GM04504 (cell line): ENCODE data around the gene THSD4.

Experiments used
- DNase-seq: peaks from one replicate; pipeline ENCODE4 v3.0.0-alpha.2; 2012; ENCODE audit warnings: low read depth

Gene THSD4

DNA sequence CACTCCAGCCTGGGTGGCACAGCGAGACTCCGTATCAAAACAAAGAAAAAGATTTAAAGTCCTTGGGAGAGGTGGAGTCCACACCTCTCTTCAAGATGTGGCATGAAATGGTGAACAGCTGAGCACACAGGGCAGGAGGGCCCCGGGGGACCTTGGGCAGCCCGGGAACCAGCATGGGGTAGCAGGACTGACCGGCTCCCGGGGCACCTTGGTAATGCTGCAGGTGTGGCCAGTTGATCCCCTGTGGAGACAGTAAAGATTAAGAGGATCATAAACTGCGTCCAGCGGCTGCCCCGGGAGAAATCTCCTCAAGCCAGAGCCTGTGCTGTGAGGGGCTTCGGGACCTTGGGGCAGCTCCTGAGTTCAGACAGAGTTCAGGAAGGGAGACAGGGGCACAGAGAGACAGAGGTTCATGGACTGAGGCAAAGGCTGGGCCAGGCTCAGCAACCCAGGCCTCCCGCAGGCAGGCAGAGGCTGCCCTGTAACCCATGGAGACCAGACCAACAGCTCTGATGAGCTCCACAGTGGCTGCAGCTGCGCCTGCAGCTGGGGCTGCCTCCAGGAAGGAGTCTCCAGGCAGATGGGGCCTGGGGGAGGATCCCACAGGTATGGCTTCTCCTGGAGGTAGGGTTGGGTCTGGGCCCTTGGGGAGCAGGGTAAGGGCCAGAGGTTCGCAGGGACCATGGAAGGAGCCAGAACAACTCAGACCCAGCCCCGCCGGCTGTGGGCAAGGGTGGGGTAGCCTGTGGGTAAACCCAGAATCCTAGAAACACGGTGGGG lies 695.2 kb downstream of the THSD4 start, which contains the start of gene NR2E3:
Gene NR2E3 (plus strand): TSS at position 299 of the 780 bp plus-strand sequence. CDS start 190 bp downstream, at position 489.
- no peak for DNase-seq

DNA sequence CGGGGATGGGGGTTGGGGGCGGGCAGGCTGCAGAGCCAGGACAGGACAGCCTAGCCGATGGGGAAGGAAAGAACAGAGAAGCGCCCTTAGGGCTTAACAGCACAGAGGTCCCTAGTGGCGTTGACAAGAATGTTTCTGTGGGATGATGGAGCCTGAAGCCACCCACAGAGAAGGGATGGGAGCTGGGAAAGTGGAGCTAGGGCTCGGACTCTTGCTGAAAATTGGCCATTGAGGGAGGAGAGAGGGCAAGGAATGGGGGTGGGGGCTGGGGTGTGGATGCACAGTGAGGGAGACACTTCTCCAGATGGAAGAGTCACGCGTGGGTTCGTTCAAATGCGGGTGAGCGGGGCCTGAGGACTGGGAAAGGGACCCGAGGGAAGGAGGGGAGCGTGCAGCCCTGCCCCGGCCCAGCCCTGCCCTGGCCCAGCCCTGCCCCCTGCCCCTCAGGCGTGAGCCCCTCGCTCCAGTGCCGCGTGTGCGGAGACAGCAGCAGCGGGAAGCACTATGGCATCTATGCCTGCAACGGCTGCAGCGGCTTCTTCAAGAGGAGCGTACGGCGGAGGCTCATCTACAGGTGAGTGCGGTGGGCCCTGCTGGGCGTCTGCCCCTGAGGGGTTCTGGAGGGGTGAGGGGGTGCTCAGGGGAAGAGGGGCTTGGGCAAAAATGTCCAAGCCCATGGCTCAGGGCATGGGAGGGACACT lies 695.9 kb downstream of the THSD4 start:
- DNase-seq, result no peak

DNA sequence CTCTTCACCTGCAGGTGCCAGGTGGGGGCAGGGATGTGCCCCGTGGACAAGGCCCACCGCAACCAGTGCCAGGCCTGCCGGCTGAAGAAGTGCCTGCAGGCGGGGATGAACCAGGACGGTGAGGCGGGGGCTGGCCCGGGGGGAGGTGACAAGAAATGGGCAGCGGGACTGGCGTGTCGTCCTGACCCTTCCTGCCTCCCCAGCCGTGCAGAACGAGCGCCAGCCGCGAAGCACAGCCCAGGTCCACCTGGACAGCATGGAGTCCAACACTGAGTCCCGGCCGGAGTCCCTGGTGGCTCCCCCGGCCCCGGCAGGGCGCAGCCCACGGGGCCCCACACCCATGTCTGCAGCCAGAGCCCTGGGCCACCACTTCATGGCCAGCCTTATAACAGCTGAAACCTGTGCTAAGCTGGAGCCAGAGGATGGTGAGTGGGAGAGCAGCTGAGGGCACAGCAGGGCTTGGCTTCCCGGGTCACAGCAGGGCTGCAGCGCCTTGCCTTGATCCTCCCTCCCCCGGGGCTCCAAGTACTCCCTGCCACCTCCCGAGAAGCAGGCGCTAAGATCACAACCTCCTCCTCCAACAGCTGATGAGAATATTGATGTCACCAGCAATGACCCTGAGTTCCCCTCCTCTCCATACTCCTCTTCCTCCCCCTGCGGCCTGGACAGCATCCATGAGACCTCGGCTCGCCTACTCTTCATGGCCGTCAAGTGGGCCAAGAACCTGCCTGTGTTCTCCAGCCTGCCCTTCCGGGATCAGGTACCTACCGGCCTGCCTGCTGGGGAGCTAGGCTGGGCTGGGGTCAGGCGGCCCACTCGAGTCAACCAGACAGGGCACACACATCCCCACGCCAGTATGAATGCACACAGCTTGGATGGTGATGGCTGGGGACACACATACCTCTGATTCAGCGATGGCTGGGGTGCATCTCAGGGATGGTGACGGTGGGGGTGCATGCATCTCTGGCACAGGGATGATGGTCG lies 696.8 kb downstream of the THSD4 start:
- no peak for DNase-seq

DNA sequence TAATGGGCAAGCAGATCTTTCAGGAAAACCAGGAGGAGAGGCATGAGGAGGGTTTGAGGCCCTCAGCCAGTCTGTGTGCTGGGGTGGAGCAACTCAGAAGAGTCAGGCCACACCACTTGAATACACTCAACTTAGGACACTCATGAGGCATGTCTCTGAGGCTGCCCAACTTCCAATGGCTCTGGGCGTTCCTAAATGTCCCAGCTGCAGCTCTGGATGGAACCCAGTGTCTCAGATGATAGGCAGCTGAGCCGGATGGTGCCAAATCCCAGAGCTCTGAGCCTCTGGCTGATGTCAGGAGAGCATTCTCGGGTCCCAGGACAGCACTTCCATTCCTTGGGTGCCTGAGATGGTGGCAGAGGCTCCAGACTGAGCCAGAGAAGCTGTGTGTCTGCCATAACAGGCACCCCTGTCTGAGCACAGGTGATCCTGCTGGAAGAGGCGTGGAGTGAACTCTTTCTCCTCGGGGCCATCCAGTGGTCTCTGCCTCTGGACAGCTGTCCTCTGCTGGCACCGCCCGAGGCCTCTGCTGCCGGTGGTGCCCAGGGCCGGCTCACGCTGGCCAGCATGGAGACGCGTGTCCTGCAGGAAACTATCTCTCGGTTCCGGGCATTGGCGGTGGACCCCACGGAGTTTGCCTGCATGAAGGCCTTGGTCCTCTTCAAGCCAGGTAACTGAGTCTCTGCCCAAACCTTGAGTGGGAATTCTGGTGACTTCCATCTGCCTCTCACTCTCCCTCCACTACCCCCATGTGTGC lies 697.9 kb downstream of the THSD4 start:
- peak; percentile 13 for DNase-seq

DNA sequence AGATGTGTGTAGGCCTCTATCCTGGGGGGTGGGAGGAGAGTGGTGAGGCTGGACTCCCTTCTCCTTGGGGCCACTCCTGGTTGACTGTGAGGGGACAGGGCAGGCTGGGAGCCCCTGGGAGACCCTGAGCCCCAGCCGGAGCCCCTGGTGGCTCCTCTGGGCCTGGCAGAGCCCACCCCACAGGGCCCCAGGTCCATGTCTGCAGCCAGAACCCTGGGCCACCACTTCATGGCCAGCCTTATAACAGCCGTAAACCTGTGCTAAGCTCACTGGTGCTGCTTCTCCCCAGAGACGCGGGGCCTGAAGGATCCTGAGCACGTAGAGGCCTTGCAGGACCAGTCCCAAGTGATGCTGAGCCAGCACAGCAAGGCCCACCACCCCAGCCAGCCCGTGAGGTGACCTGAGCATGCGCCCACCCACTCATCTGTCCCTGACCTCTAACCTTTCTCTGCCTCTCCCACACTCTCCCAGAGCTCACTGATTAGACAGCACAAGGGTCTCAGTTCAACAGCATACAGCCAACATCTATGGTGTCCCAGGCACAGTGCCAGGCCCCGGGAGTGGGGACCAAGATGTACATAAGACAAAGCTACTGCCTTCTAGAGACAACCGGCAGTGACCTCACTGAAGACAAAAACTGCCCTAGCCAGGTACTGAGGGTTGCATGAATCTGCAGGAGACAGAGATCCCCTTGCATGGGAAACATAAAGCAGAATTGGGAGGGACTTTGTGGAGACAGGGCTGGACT lies 698.6 kb downstream of the THSD4 start:
- no peak for DNase-seq

DNA sequence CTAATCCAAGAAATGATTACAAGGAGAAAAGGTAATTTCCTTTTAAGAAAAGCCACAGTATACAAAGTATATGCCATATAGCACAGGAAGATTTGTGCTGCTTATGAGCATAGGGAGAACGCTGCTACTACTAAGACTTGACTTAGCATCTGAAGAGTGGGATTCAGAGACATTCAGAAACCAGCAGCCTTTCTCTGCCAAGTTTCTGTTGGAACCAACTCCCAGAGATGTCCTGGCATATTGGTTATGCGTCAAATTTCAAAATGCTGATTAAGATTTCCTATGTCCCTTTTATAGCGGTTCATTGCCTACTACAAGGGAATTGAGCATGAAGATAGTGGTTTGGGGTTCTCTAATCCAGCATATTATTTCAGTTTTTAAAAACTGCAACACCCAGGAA lies 700.0 kb downstream of the THSD4 start:
- no peak for DNase-seq

DNA sequence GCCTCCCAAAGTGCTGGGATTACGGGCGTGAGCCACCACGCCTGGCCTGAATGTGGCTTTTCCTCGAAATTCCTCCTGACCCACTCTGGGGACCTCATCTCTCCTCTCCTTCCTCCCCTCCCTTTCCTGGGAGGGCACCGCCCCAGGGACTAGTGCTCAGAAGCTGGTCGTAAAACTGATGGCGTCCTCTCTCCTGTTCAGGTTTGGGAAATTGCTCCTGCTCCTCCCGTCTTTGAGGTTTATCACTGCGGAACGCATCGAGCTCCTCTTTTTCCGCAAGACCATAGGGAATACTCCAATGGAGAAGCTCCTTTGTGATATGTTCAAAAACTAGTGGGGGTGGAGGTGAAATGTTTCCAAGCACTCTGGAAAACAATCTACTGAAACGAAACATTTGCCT lies 702.1 kb downstream of the THSD4 start:
- no peak for DNase-seq

DNA sequence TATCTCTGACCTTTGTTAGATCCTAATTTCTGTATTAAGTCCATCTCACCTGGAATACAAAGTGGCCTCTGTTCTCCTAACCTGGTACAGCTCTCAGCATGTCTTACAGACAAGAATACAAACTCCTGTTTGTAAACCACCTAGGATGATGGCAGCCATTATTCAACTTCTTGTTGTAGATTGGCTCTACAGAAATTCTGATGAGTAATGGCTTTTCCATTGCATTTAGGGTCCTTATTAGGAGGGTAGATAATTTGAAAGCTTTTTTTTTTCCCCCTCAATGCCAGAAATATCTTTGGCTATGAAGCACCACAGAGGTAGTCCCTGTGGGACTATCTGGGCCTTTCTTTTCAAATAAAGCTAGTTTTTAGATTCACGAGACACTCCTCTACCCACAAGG lies 704.9 kb downstream of the THSD4 start:
- no peak for DNase-seq

DNA sequence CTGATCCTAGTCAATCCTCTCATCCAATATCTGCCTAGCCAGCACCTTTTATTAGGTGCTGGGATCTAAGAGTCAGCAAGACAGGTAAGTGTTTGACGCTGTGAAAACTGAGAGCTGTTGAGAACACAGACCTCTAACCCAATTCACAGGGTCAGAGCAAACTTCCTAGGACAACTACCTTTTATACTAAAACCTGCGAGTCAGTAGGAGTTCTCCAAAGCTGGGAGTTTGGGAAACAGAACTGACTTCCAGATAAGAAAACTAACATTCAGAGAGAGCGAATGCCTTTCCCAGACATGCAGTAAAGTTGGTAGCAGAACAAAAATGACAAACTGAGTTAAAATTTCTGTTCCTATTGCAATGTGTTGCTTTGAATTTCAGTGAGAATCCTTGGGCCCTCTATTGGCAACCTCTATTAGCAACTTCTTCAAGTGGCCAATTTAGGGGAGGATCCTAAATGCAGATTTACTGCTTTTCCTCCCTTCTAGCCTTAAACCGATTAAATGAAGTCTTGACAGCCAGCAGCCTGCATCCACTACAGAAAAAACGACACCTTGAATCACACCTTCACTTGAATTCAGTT lies 706.4 kb downstream of the THSD4 start:
- no peak for DNase-seq

DNA sequence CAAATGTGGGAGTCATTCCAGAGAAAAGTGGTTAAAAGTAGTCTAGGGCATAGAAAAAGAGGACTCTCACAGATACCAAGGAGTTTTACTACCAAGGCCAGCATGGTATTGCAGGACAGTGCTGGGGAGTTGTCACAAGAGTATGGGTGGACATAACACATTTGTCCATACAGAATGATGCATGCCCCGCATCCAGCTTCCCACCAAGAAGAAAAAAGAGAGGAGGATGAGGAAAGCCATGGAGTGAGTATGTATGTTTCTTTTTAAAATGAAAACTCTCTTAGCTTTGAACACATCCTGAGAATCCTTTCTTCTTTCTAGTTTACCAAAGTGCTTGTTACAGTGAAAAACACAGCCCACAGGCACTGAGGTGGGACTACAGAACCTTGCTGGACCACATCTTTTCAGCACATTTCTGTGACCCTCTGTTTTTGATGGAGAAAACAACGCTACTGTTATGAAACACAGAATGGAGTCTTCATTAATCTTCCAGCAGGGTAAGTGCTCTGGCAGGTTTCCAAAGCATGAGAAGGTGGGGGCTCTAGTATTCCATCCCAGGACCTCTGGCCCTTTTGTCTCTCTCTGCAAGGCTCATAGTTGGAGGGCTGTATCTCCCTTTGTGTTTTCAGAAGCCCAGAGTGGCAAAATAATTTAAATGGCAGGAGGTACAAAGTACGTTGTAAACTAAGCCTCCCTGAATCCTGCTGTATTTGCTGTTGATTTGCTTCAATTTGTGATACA lies 707.8 kb downstream of the THSD4 start:
- no peak for DNase-seq

DNA sequence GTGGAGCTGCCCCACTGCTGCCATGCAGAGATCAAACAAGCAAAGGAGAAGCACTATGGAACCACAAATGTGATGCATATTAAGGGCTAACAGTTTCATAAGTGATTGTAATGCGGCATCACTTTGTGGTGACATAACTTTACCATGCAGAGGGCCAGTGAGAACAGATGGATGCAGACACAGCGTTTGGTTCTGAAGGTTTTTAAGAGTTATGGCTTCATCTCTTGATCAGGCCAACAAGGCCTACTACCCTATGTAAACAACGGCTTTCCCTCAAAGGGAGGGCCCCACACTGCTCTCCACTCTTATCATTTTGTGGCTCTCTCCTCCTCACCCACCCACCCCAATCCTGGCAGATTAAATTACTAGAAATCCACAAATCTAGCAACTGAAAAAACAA lies 708.5 kb downstream of the THSD4 start:
- no peak for DNase-seq

DNA sequence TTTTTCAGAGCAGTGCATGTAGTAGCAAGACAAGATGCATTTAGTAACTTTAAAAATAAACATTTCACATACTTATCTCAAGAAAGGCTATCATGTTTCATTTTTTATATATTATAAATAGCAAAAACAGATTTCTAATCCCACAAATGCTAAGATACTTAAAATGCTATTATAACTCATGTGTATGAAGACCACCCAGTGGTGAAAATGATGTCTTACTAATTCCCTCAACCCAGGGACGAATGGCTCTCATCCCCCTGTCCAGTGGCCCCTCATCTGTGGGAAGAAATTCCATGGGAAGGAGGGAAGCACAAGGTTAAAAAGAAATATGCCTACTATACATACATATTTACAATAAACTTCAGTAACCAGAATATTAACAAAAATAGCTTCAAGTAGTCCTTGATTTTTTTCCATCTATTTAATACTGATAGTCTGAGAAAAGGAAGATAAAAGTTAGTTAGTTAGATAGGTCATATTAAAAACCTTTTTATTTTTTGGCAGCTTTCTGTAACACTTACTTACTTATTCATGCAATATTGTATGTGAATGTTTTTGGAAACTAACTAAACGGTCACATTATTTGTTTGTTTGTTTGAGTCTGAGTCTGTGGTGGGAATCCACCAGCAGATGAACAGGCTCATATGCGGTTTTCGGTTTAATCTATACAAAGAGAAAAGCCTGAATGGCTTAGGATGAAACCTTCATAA lies 709.9 kb downstream of the THSD4 start:
- DNase-seq, result no peak

DNA sequence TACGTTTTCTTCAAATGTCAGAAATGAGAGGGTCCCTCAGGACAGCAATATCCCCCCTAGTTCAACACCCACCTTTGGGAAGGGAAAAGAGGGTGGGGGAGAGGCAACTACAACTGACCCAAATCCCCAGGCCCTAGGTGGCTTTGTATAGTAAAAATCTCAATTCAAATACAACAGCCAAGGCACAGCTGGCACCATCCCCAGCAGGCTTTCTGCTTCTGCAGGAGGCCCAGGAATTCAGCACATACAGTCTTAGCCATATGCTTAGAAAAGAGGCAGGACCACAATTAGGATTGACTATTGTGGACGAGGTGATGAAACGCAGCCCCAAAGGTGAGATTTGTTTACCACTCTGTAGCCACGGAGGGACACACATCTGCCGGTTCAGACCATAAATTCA lies 710.9 kb downstream of the THSD4 start:
- DNase-seq, result no peak

DNA sequence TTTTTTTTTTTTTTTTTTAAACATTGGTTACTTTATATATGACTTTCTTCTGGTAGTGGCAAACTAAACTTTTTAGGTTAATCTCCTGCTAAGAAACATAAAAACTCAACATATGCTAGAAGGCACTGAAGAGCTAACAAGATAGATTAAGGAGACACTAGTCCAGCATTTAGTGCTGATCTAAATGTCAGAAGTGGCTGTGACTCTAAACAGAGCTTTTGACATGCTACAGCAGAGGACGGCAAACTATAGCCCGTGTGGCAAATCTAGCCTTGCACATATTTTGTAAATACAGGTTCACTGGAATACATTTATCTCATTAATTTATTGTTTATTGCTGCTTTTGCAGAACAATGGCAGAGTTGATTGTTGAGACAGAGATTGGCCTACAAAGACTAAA lies 715.7 kb downstream of the THSD4 start:
- DNase-seq, result no peak
